ENCODE data around the gene EDEM2.
A peak's percentile ranks its signal among the peaks of the same experiment; 100 is the strongest.
"Not testable (repeated sequence)": the region's sequence is repeated elsewhere in the genome, so short reads cannot be mapped to it uniquely, and the experiment has no call there.

EDEM2 gene, protein sequence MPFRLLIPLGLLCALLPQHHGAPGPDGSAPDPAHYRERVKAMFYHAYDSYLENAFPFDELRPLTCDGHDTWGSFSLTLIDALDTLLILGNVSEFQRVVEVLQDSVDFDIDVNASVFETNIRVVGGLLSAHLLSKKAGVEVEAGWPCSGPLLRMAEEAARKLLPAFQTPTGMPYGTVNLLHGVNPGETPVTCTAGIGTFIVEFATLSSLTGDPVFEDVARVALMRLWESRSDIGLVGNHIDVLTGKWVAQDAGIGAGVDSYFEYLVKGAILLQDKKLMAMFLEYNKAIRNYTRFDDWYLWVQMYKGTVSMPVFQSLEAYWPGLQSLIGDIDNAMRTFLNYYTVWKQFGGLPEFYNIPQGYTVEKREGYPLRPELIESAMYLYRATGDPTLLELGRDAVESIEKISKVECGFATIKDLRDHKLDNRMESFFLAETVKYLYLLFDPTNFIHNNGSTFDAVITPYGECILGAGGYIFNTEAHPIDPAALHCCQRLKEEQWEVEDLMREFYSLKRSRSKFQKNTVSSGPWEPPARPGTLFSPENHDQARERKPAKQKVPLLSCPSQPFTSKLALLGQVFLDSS

DNA sequence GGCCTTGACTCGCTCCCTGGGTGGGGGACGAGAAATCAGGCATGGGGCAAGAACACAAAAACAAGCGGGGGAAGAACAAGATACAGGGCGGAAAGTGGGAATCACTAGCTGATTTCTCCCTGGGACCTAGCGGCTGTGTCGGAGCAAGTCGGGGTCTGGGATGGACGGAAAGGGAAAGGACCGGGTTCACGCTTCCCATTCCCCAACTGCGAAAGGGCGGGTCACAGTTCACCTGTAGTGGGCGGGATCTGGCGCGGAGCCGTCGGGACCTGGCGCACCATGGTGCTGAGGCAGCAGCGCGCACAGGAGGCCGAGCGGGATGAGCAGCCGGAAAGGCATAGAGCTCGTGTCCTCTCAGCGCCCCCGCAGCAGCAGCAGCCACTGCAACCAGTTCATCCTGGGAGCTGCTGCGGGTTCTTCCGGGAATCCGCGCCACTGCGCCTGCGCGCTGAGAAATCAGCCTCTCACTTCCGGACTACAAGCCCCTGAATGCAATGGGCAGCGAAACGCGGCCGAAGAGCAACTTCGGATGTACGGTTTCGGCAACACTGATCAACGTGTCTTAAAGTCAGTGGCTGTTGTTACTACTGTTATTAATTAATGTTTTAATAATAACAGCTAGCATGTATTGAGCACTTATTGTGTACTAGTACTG is at the start of gene EDEM2:
Gene EDEM2 (minus strand): TSS at position 417 of the 655 bp plus-strand sequence. CDS start 78 bp downstream, at position 339.
- peak; percentile 94 for DNase-seq

DNA sequence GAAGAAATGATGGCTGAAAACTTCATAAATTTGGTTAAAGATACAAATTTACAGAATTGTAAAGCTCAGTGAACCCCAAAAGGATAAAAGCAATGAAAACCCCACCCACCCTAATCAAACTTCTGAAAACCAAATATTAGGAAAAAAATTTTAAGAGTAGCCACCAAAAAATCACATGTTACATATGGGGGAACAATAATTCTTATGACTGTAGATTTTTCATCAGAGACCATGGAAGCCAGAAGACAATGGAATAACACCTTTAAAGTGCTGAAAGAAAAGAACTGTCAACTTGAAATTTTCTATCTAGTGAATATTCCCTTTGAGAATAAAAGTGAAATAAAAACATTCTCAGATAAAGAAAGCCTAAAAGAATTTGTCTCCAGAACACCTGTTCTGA is 49.2 kb upstream of the EDEM2 start:
- DNase-seq = no peak

DNA sequence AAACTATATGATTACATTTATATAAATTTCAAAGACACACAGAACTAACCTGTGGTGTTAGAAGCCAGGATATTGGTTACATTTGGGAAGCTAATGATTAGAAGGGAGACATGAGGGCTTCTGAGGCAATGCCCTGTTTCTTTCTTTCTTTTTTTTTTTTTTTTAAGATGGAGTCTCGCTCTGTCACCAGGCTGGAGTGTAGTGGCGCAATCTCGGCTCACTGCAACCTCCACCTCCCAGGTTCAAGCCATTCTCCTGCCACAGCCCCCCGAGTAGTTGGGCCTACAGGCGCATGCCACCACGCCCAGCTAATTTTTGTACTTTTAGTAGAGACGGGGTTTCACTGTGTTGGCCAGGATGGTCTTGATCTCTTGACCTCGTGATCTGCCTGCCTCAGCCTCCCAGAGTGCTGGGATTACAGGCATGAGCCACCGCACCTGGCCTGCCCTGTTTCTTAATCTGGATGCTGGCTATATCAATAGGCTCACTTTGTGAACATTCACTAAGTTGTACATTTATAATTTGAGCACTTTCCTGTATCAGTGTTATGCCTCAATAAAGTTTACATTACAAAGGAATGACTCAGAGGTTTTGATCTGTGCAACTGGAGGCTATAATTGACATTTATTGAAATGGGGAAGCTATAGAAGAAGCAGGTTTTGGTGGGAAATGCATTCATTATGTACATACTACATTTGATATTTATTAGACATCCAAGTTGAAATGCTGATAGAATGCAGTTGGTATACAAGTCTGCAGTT is 46.1 kb upstream of the EDEM2 start:
- not testable (repeated sequence) for DNase-seq

DNA sequence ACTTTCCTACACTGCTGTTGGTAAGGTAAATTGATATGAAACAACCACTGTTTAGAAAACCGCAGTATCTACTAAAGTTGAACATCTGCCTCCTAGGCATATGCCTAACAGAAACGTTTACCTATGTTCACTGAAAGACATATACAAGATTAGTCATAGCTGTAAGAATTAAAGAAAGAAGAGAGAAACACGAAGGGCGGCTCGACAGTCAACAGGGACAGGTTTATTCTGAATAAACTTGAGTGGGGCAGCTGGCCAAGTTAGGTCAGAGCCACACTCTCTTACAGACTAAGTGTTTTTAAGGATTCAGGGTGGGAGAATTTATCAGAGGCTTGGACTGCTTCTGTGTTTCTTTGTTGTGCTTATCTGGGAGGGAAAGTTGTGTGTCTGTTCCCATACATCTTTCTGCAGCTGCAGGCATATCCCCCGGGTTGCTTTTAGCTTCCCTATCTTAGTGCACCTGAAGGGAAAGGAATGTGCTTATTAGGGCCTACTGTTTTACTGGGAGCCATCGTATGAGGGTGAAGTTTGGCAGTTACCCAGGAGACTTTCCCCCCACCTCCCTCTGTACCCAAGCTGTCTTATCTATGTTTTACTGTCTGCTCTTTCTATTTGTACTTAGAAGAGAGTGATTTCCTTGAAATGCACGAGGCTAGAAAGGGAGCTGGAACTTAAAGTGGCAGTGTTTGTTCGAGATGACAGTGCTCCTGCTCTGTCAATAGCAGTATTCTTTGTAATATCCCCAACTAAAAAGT is 45.2 kb upstream of the EDEM2 start:
- DNase-seq = no peak

DNA sequence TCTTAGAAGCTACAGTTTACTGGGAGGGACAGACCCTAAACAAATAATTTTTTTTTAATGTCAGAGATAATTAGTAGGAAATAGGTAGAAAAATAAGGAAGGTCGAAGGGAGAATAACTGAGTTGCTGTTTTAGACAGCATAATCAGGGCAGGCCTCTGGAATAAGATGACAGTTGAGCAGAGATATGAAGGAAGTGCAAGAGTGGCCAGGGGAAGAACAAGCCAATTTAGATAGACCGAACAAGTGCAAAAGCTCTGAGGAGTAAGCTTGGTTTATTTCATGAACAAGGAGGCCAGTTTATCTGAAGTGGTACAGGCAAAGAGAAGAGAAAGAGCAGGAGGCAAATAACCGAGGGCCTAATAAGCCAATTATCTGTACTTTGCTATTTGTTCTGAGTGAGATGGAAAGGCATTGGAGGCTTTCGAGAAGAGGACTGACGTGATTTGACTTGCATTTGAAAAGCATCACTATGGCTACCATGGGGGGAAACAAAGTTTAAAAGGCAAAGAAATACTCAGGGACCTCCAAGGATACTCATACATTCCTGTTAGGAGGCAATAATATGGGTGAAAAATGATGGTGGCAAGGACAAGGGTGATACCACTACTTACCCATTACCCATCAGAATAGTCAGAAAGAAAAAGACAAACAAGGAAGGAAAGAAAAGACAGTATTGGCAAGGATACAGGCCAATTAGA is 44.4 kb upstream of the EDEM2 start:
- no peak for DNase-seq

DNA sequence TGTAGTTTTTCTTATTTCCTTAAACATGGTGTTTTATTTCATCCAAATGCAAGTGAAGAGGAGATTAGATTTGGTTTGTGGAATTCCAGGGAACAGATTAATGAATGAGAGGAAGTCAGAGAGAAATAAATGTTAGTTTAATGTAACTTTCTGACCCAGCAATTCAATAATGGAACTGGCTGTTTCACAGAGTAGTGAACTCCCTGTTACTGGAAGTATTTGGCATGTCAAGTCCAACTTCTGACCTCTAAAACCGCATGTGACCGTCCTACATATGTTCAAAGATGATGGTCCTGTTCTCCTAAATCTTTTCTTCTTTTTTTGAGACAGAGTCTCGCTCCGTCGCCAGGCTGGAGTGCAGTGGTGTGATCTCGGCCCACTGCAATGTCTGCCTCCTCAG is 43.4 kb upstream of the EDEM2 start:
- no peak for DNase-seq

DNA sequence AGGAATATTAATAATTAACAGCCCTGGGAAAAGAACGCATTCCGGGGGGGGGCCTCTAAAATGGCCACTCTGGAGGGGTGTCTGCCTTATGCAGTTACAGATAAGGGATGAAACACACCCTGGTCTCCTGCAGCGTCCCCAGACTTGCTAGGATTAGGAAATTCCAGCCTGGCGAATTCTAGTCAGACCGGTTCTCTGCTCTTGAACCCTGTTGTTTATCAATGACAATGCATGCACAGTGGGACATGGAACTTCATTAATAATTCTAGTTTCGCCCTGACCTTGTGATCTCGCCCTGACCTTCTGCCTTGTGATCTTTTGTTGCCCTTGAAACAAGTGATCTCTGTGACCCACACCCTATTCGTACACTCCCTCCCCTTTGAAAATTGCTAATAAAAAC is 42.1 kb upstream of the EDEM2 start:
- not testable (repeated sequence) for DNase-seq

DNA sequence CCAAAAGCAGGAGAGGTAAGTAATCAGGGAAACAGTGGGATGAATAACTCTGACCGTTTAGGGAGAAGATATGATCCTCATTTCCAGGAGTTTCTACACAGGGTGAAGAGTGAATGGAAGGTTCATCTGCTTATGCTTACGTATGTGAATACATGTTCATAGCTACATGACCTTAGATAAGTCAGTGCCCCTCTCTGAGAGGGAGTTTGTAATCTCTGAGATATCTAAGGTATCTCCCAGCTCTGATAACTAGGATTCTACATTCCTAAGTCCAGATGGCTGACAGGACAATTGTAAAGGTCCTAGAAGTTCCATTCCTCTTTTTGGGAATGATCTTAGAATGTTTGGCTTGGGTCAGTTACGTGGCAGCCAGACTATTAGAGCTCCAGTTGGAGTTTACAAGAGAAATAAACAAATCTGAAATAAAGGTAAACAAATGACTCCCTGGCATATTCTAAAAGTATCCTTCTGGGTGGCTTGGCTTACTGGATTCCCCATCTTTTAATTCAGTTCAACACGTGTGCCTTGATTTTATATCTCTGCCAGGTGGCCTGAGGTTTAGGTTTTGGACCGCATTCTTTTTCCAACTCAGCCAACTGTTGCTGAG is 40.6 kb upstream of the EDEM2 start:
- no peak for DNase-seq

DNA sequence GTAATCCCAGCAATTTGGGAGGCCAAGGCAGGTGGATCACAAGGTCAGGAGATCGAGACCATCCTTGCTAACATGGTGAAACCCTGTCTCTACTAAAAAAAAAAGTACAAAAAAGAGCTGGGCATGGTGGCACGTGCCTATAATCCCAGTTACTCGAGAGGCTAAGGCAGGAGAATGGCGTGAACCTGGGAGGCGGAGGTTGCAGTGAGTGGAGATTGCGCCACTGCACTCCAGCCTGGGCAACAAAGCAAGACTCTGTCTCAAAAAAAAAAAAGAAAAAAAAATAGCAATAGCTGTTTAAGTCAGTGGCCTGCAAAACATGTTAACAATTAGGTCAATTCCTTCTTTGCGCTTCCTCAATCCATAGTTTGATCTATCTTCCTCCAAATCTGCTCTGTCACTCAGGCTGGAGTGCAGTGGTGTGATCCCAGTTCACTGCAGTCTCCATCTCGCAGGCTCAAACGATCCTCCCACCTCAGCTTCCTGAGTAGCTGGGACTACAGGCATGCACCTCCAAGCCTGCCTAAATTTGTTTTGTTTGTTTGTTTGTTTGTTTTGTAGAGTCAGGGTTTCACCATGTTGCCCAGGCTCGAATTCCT is 39.7 kb upstream of the EDEM2 start:
- not testable (repeated sequence) for DNase-seq

DNA sequence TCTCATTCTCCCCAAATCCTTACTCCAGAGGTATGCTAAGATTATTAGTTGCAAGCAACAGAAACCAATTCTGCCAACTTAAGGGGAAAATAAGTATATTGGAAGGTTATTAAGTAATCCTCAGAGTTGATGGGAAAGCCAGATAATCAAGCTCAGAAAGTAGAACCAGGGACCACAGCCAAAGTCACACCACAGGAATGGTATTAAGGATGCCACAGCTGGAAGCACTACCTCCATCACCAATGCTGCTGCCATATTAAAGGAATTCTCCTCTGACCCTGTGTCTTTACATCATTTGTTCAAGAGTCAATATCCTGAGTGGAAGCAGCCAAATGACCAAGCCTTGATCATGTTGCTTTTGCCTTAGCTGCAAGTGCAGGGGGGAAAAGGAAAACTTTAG is 34.6 kb upstream of the EDEM2 start:
- peak; percentile 8 for DNase-seq

DNA sequence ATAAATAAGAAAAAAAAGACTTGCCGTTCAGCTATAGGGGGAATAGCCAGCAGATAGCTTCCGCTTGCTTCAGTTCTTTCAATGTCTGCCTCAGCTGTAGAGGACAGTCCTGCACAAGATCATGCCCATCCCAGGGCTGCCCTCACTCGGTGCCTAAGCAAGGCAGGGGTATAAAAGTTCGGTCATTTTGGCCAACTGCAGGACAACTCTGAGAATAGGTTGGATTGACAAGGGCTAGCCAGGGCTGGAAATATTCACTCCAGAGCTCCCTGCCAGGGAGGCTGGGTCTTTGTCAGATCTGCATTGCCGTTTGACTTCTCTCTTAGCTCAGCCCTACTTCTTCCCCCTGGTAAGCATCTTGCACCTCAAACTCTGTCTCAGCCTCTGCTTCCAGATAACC is 33.1 kb upstream of the EDEM2 start:
- no peak for DNase-seq

DNA sequence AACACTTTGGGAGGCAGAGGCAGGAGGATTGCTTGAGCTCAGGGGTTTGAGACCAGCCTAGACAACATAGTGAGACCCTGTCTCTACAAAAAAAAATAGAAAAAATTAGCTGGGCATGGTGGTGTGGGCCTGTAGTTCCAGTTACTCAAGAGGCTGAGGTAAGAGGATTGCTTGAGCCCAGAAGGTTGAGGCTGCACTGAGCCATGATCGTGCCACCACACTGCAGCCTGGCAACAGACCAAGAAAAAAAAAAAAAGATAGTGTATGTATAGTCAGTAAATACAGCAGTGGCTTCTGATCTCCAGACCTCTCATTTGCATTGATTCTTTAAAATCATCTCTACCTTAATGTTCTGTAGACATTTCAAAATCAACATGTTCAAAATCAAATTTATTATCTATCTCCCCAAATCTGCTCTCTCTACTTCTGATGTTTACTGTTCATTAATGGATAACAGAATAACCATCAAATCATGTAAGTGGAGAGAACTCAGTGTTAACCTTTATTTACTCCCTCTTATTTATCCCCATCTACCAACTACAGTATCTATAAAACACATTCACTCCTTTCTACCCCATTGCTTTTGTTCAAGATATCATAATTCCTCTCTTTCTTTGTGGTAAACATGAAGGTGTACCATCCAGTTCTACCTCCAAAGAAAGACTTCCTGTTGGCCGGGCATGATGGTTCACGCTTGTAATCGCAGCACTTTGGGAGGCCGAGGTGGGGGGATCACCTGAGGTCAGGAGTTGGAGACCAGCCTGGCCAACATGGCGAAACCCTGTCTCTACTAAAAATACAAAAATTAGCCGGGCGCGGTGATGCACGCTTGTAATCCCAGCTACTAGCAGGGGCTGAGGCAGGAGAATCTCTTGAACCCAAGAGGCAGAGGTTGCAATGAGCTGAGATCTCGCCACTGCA is 32.4 kb upstream of the EDEM2 start:
- DNase-seq = no peak

DNA sequence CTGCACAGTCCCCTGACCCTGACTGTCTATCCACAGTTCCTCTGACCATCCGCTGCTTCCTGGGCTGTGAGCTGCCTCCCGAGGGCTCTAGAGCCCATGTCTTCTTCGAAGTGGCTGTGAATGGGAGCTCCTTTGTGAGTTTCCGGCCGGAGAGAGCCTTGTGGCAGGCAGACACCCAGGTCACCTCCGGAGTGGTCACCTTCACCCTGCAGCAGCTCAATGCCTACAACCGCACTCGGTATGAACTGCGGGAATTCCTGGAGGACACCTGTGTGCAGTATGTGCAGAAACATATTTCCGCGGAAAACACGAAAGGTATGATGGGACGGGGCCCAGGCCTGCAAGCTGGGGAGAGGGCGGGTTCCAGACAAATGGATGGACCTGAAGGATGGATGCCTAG is 29.0 kb upstream of the EDEM2 start:
- DNase-seq = no peak

DNA sequence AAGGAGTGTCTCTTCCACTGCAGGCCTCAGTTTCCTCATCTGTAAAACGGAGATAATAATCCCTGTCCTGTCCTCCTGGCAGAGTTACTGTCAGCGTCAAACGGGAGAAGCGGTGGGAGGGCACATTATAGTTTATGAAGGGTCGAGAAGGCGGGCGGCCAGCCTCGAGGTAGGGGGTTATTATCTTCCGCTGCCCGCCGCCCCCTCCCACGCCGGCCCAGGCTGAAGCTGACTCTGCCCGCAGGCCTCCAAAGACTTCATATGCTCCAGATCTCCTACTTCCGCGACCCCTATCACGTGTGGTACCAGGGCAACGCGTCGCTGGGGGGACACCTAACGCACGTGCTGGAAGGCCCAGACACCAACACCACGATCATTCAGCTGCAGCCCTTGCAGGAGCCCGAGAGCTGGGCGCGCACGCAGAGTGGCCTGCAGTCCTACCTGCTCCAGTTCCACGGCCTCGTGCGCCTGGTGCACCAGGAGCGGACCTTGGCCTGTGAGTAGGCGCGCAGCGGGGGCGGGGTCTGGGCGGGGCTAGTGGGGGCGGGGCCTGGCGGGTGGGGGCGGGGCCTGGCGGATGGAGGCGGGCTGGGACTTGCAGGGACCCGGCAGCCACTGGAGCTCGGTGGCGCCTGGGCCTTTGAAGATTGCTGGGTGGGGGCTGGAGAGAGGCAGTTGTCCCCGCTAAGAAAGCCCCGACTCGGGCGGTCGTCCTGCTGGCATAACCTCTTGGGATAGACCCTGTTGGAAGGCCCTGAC is 27.5 kb upstream of the EDEM2 start:
- DNase-seq = peak; percentile 17

DNA sequence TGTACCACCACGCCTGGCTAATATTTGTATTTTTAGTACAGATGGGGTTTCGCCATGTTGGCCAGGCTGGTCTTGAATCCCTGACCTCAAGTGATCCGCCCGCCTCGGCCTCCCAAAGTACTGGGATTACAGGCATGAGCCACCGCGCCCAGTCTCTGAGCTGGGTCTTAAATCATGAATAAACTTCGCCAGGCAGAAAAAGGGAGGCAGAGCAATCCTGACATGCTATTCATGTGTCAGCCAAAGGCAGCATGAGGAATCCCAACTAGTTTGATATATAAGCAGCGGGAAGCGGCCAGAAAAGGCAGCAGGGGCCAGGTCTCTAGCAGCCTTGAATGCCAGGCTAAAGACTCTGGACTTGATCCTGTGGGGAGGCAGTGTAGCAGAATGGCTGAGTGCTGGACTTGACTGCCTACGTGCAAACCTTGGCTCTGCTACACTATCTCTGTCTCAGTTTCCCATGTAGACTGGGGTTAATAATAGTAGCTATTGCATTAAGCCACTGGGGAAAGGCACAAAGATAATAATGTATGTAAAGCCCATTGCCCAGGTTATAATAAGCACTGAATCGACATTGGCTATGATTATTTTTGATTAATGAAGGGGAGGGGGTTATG is 26.5 kb upstream of the EDEM2 start:
- DNase-seq = no peak

DNA sequence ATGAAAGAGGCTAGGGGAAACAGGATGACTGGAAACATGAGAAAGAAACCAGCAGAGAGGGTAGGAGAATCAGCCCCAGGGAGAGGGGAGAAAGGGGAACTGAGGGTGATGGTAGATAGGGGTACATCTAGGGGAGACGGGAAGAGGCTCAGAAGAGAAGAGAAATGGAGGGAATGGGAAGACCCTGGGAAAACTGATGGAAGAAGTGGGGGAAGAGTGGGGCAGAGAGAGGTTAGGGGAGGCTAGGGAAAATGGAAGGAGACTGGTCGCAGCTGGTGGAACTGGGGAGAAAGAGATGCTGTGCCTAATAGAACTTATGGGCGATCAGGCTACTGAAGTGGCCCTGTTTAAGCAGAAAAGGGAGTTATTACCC is 25.3 kb upstream of the EDEM2 start:
- DNase-seq = no peak

DNA sequence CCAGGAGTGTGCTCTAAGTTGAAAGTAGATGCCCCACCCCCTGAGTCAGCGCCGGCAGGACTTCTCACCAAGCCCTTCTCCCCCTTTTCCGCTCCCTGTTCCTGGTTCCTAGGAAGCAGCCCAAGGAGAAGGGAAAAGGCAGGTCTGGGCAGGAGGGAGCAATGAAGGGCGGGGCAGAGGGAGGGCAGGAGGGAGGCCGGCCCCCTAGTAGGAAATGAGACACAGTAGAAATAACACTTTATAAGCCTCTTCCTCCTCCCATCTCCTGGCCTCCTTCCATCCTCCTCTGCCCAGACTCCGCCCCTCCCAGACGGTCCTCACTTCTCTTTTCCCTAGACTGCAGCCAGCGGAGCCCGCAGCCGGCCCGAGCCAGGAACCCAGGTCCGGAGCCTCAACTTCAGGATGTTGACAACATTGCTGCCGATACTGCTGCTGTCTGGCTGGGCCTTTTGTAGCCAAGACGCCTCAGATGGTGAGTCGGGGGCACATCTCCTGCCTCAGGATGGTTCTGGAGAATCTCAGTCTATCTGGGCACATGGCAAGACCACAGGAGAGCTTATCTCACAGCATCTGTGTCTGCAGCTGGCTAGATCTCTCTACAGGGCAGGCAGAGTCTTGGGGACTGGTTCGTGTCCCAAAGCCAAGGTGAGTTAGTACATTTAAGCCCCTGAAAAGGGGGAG is 24.8 kb upstream of the EDEM2 start, which contains the start of gene PROCR:
Gene PROCR (plus strand): TSS at position 320 of the 681 bp plus-strand sequence. CDS start 83 bp downstream, at position 403.
- DNase-seq = peak; percentile 89

DNA sequence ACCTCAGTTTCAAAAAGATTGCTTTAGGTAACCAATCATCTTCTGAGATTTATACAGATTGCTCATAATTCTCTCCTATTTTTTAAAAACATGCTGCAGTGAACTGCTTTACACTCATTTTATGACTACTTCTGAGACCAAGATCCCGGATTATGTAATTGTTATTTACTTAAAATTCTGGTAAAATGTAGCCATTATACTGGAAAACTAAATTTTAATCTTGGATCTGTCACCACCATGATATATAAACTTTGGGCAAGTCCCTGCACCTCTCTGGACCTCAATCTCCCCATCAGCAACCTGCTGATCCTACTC is 24.3 kb upstream of the EDEM2 start:
- DNase-seq = no peak

Measured in fibroblast of skin of right quadriceps (primary cell).